Activated CD4-positive, alpha-beta memory T cell treated with anti-CD3 and anti-CD28 coated beads, Interleukin-2, amount 10 ng/mL, durations not matched to agents 7 days and 5 days (primary cell): Measurements from ENCODE around the gene GNB4. TPM values are rescaled to one million over a fixed set of nuclear protein-coding genes. Genes with fewer than 3 reads are reported as not detected.

Experiments used
- CTCF ChIA-PET: fragments of 350-600 bp; sonication (Branson Sonifier 250); formaldehyde crosslinking; loops from one replicate; lab custom pipeline; 2021; ENCODE audit warnings: antibody characterized with exemption, inconsistent platforms; lab: Charles Lee
- POLR2A ChIA-PET: fragments of 350-600 bp; sonication (Branson Sonifier 250); formaldehyde crosslinking; loops from one replicate; lab custom pipeline; 2021; ENCODE audit warnings: antibody characterized with exemption; lab: Charles Lee
- DNase-seq: peaks from one replicate; pipeline ENCODE4 v3.0.0-alpha.2; 2020
- H3K27ac Mint-ChIP-seq: one replicate; pipeline ENCODE4 v1.8.0; 2021; ENCODE audit warnings: mild to moderate bottlenecking, mixed read lengths
- H3K27me3 Mint-ChIP-seq: one replicate; pipeline ENCODE4 v1.8.0; 2021; ENCODE audit warnings: mixed read lengths
- H3K36me3 Mint-ChIP-seq: one replicate; pipeline ENCODE4 v1.8.0; 2021; ENCODE audit warnings: low read depth, mixed read lengths
- H3K4me1 Mint-ChIP-seq: one replicate; pipeline ENCODE4 v1.8.0; 2021; ENCODE audit warnings: mixed read lengths
- H3K4me3 Mint-ChIP-seq: one replicate; pipeline ENCODE4 v1.8.0; 2021; ENCODE audit warnings: mild to moderate bottlenecking, mixed read lengths
- H3K9me3 Mint-ChIP-seq: one replicate; pipeline ENCODE4 v1.8.0; 2021; ENCODE audit warnings: mixed read lengths
- total RNA-seq, 2 experiments: library from RNA; stranded (reverse); gene quantifications; one replicate each; pipeline ENCODE4 v1.2.3, GENCODE V29; 2021

GNB4 gene
- total RNA-seq, 2 experiments from 2014 or later = 6.3 to 7.5 TPM

- Mint-ChIP-seq H3K9me3 (no peaks in the 10 kb centered on the region), H3K27me3 (peaks cover 3% of the 10 kb centered on the region), H3K4me1 (no peaks in the 10 kb centered on the region), H3K4me3 (no peak overlapping the region), H3K27ac (no peak overlapping the region), H3K36me3 (no peaks in the 10 kb centered on the region)
- ChIA-PET POLR2A (interaction anchor here (0.6 kb wide), 1 partner anchor 22 kb away, joined by 3 read pairs; no protein-coding TSS in a partner anchor), CTCF (no interaction called here)
- no peak for DNase-seq
Observed at GRCh38 chr3:179430277-179430870, 20.9 kb downstream of the GNB4 start.

- ChIA-PET POLR2A (no interaction called here), CTCF (no interaction called here)
- no peaks in the 10 kb centered on the region for H3K9me3 Mint-ChIP-seq
- H3K4me1 Mint-ChIP-seq = no peaks in the 10 kb centered on the region
- DNase-seq = no peak
- no peaks in the 10 kb centered on the region for H3K36me3 Mint-ChIP-seq
- H3K4me3 Mint-ChIP-seq = no peak overlapping the region
- H3K27ac Mint-ChIP-seq = no peak overlapping the region
- H3K27me3 Mint-ChIP-seq = peaks cover 3% of the 10 kb centered on the region
Observed at GRCh38 chr3:179428876-179429548, 22.3 kb downstream of the GNB4 start.

DNA sequence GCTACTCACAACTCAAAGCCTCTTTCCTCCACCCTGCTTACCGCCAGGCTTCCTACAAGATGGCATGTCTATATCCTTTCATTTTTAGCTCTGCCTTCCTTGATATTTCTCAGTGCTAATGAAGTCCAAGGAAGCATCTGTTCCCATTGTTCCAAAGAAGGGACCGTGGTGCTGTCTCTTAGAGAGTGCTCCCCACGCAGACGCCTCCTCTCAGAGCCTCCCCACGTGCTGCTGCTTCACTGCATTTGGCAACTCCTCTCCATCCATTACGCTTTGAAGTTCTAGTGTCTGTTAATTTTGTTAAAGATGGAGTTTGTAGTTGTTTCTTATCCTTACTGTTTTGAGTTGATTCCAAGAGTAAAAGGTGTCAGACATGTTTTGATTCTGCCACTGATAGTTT is 26.2 kb downstream of the GNB4 start:
- no peak overlapping the region for H3K4me3 Mint-ChIP-seq
- DNase-seq = no peak
- CTCF ChIA-PET = no interaction called here
- no peak overlapping the region for H3K27ac Mint-ChIP-seq
- H3K36me3 Mint-ChIP-seq = no peaks in the 10 kb centered on the region
- POLR2A ChIA-PET = no interaction called here
- no peaks in the 10 kb centered on the region for H3K9me3 Mint-ChIP-seq
- no peaks in the 10 kb centered on the region for H3K27me3 Mint-ChIP-seq
- H3K4me1 Mint-ChIP-seq = no peaks in the 10 kb centered on the region

DNA sequence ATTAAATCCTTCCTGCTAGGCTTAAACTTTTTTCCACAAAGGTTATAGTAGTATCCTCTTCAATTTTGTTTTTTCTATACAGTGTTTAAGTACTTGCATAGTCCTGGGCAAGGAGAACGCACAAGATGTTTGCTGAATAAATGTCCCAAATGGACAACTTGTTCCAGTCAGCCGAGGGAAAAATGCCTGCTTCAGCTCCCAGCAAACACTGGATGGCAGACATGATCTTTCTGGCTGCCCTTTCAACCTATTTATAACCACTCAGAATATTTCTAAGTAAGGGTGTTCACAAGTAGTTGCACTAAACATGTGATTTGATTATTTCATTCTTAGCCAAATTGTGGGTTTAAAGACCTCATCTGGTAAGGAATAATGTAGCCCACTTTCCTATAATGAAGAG is 29.8 kb downstream of the GNB4 start:
- DNase-seq = no peak
- no peak overlapping the region for H3K4me3 Mint-ChIP-seq
- no peaks in the 10 kb centered on the region for H3K27me3 Mint-ChIP-seq
- no peaks in the 10 kb centered on the region for H3K9me3 Mint-ChIP-seq
- H3K4me1 Mint-ChIP-seq = no peaks in the 10 kb centered on the region
- CTCF ChIA-PET = no interaction called here
- H3K36me3 Mint-ChIP-seq = peaks cover 4% of the 10 kb centered on the region
- H3K27ac Mint-ChIP-seq = no peak overlapping the region
- POLR2A ChIA-PET = no interaction called here

- POLR2A ChIA-PET = no interaction called here
- CTCF ChIA-PET = no interaction called here
Observed at GRCh38 chr3:179418610-179419009, 32.7 kb downstream of the GNB4 start.

GRCh38 chr3:179416681-179417080 is 34.6 kb downstream of the GNB4 start:
- ChIA-PET CTCF (interaction anchor here (0.7 kb wide), 1 partner anchor 772 kb away, joined by 4 read pairs; no protein-coding TSS in a partner anchor), POLR2A (interaction anchor here (1.7 kb wide), 1 partner anchor 12 kb away, joined by 3 read pairs; no protein-coding TSS in a partner anchor)
- peaks cover 4% of the 10 kb centered on the region for H3K36me3 Mint-ChIP-seq
- no peak overlapping the region for H3K27ac Mint-ChIP-seq
- no peaks in the 10 kb centered on the region for H3K27me3 Mint-ChIP-seq
- H3K9me3 Mint-ChIP-seq = no peaks in the 10 kb centered on the region
- H3K4me3 Mint-ChIP-seq = no peak overlapping the region
- no peak for DNase-seq
- H3K4me1 Mint-ChIP-seq = no peaks in the 10 kb centered on the region

More at GRCh38 chr3:179418610-179419009, 32.7 kb downstream of the GNB4 start:
- no peak overlapping the region for H3K27ac Mint-ChIP-seq
- peaks cover 4% of the 10 kb centered on the region for H3K36me3 Mint-ChIP-seq
- H3K4me3 Mint-ChIP-seq = no peak overlapping the region
- H3K4me1 Mint-ChIP-seq = no peaks in the 10 kb centered on the region
- H3K27me3 Mint-ChIP-seq = no peaks in the 10 kb centered on the region
- H3K9me3 Mint-ChIP-seq = no peaks in the 10 kb centered on the region
- DNase-seq = no peak

- H3K27ac Mint-ChIP-seq = no peak overlapping the region
- no peaks in the 10 kb centered on the region for H3K27me3 Mint-ChIP-seq
- no peaks in the 10 kb centered on the region for H3K4me1 Mint-ChIP-seq
- no peaks in the 10 kb centered on the region for H3K9me3 Mint-ChIP-seq
- ChIA-PET CTCF (no interaction called here), POLR2A (no interaction called here)
- peaks cover 4% of the 10 kb centered on the region for H3K36me3 Mint-ChIP-seq
- no peak for DNase-seq
- no peak overlapping the region for H3K4me3 Mint-ChIP-seq
Observed at GRCh38 chr3:179415377-179415776, 35.9 kb downstream of the GNB4 start.

- DNase-seq = no peak
- no peaks in the 10 kb centered on the region for H3K27me3 Mint-ChIP-seq
- POLR2A ChIA-PET = no interaction called here
- peaks cover 4% of the 10 kb centered on the region for H3K36me3 Mint-ChIP-seq
- H3K4me3 Mint-ChIP-seq = no peak overlapping the region
- no peak overlapping the region for H3K27ac Mint-ChIP-seq
- H3K4me1 Mint-ChIP-seq = no peaks in the 10 kb centered on the region
- CTCF ChIA-PET = no interaction called here
- H3K9me3 Mint-ChIP-seq = no peaks in the 10 kb centered on the region
Observed at GRCh38 chr3:179414804-179415203, 36.5 kb downstream of the GNB4 start.

DNA sequence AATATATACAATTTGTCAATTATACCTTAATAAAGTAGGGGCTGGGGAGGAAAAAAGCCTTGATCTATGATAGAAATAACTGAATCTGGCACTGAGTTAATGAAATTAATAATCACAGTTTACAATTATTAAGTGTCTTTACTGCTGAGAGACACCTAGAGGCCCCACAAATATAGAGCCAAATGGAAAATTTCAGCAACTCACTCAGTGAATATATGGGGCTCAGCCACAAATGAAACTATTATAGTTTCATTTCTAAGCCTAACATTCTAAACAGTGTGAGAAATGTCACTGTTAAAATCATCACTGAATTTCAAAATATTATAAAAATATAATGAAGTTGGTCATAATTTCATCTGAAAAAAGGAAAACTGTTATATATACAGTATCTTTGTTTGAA is 40.3 kb downstream of the GNB4 start:
- Mint-ChIP-seq H3K27me3 (no peaks in the 10 kb centered on the region), H3K36me3 (no peaks in the 10 kb centered on the region), H3K9me3 (no peaks in the 10 kb centered on the region), H3K4me1 (no peaks in the 10 kb centered on the region), H3K4me3 (no peak overlapping the region), H3K27ac (no peak overlapping the region)
- ChIA-PET POLR2A (no interaction called here), CTCF (interaction anchor here (0.5 to 1.4 kb wide), 2 partner anchors 8 to 263 kb away, joined by 3 to 5 read pairs; partner anchors contain the start of gene PIK3CA)
- no peak for DNase-seq

- Mint-ChIP-seq H3K4me3 (no peak overlapping the region), H3K4me1 (no peaks in the 10 kb centered on the region), H3K27me3 (no peaks in the 10 kb centered on the region), H3K36me3 (no peaks in the 10 kb centered on the region), H3K27ac (no peak overlapping the region), H3K9me3 (no peaks in the 10 kb centered on the region)
- ChIA-PET POLR2A (no interaction called here), CTCF (no interaction called here)
- DNase-seq = no peak
Observed at GRCh38 chr3:179410331-179410730, 40.9 kb downstream of the GNB4 start.

GRCh38 chr3:179404307-179404706 is 47.0 kb downstream of the GNB4 start:
- H3K36me3 Mint-ChIP-seq = peaks cover 18% of the 10 kb centered on the region
- H3K27me3 Mint-ChIP-seq = no peaks in the 10 kb centered on the region
- CTCF ChIA-PET = interaction anchor here (1.6 kb wide), 1 partner anchor 9 kb away, joined by 3 read pairs; no protein-coding TSS in a partner anchor
- no peak for DNase-seq
- no peak overlapping the region for H3K4me3 Mint-ChIP-seq
- H3K27ac Mint-ChIP-seq = no peak overlapping the region
- H3K9me3 Mint-ChIP-seq = no peaks in the 10 kb centered on the region
- H3K4me1 Mint-ChIP-seq = no peaks in the 10 kb centered on the region
- POLR2A ChIA-PET = interaction anchor here (1.1 kb wide), 1 partner anchor 12 kb away, joined by 3 read pairs; no protein-coding TSS in a partner anchor

GRCh38 chr3:179402963-179403362 is 48.3 kb downstream of the GNB4 start:
- no peaks in the 10 kb centered on the region for H3K4me1 Mint-ChIP-seq
- CTCF ChIA-PET = interaction anchor here (1.6 to 1.7 kb wide), 2 partner anchors 8 to 9 kb away, joined by 3 to 5 read pairs; no protein-coding TSS in a partner anchor

GRCh38 chr3:179401561-179401960 is 49.7 kb downstream of the GNB4 start:
- no peak overlapping the region for H3K27ac Mint-ChIP-seq
- DNase-seq = no peak
- no peak overlapping the region for H3K4me3 Mint-ChIP-seq
- no peaks in the 10 kb centered on the region for H3K27me3 Mint-ChIP-seq
- no peaks in the 10 kb centered on the region for H3K4me1 Mint-ChIP-seq
- ChIA-PET CTCF (interaction anchor here (0.8 kb wide), 1 partner anchor 10 kb away, joined by 3 read pairs; no protein-coding TSS in a partner anchor), POLR2A (no interaction called here)
- no peaks in the 10 kb centered on the region for H3K9me3 Mint-ChIP-seq
- H3K36me3 Mint-ChIP-seq = peaks cover 23% of the 10 kb centered on the region

More at GRCh38 chr3:179402963-179403362, 48.3 kb downstream of the GNB4 start:
- no peak for DNase-seq
- Mint-ChIP-seq H3K27ac (no peak overlapping the region), H3K9me3 (no peaks in the 10 kb centered on the region), H3K27me3 (no peaks in the 10 kb centered on the region), H3K36me3 (peaks cover 18% of the 10 kb centered on the region), H3K4me3 (no peak overlapping the region)
- POLR2A ChIA-PET = no interaction called here
